VCaP (cell line): Measurements from ENCODE around the gene MAN2B2.

Experiments used
- H3K27ac ChIP-seq: fragments of 450-650 bp; 2 replicates; pipeline ENCODE4 v1.5.1; 2017
- CTCF ChIP-seq: fragments of 450-650 bp; conservative IDR thresholded peaks from 2 replicates; pipeline ENCODE4 v1.5.1; 2017; ENCODE audit warnings: mild to moderate bottlenecking, moderate library complexity

The MAN2B2 gene

GRCh38 chr4:6530301-6530700 lies 44.7 kb upstream of the MAN2B2 start:
- H3K27ac ChIP-seq, result no peak overlapping the region
- TF ChIP-seq CTCF, result no peak

- no peak overlapping the region for H3K27ac ChIP-seq
- TF ChIP-seq CTCF, result no peak
These were observed 44.0 kb upstream of the MAN2B2 start for GRCh38 chr4:6530964-6531363.

- no peak for TF ChIP-seq CTCF
- H3K27ac ChIP-seq, result no peak overlapping the region
These were observed 42.9 kb upstream of the MAN2B2 start for GRCh38 chr4:6532102-6532501.

- TF ChIP-seq CTCF, result no peak
- H3K27ac ChIP-seq, result no peak overlapping the region
These were observed 42.3 kb upstream of the MAN2B2 start for GRCh38 chr4:6532658-6533057.

- H3K27ac ChIP-seq, result no peak overlapping the region
- no peak for TF ChIP-seq CTCF
These were observed 40.9 kb upstream of the MAN2B2 start for GRCh38 chr4:6534050-6534449.

GRCh38 chr4:6534618-6535328 lies 40.2 kb upstream of the MAN2B2 start:
- TF ChIP-seq CTCF, result no peak
- no peak overlapping the region for H3K27ac ChIP-seq

GRCh38 chr4:6535329-6535692 lies 39.7 kb upstream of the MAN2B2 start:
- TF ChIP-seq CTCF, result no peak
- no peak overlapping the region for H3K27ac ChIP-seq

GRCh38 chr4:6535706-6536105 lies 39.3 kb upstream of the MAN2B2 start:
- H3K27ac ChIP-seq, result no peak overlapping the region
- TF ChIP-seq CTCF, result no peak
